Subcutaneous adipose tissue (tissue), 4 donors: ENCODE results near the gene ZNF716. TPM values are rescaled to one million over a fixed set of nuclear protein-coding genes. Genes with fewer than 3 reads are reported as not detected.

ENCODE experiments used
- CTCF ChIP-seq: fragments of 450-650 bp; IDR thresholded peaks from one replicate; pipeline ENCODE4 v1.5.1; 2016; ENCODE audit warnings: low read depth, mild to moderate bottlenecking, control low read depth, antibody characterized with exemption, moderate library complexity
- total RNA-seq, 4 donors: library from RNA; depleted of rRNA; stranded (reverse); fragments of >200 nt; gene quantifications; one replicate each; pipeline ENCODE4 v1.1.0, GENCODE V29; 2016

Gene ZNF716
- total RNA-seq, 4 donors from 2014 or later: not detected

- TF ChIP-seq CTCF: no peak
Measured at GRCh38 chr7:57427594-57427993, 22.4 kb upstream of the ZNF716 start.

- no peak for TF ChIP-seq CTCF
Measured at GRCh38 chr7:57432583-57432982, 17.4 kb upstream of the ZNF716 start.

GRCh38 chr7:57437581-57437980, 12.4 kb upstream of the ZNF716 start:
- TF ChIP-seq CTCF: no peak

- no peak for TF ChIP-seq CTCF
Measured at GRCh38 chr7:57438244-57438643, 11.7 kb upstream of the ZNF716 start.

- no peak for TF ChIP-seq CTCF
Measured at GRCh38 chr7:57443567-57443966, 6.4 kb upstream of the ZNF716 start.

- TF ChIP-seq CTCF: no peak
Measured at GRCh38 chr7:57487957-57488356, 38.0 kb downstream of the ZNF716 start.

GRCh38 chr7:57496395-57496794, 46.4 kb downstream of the ZNF716 start:
- no peak for TF ChIP-seq CTCF
